GM18951 (cell line): ENCODE results near the gene POLRMT.

Source experiments
- POLR2A ChIP-seq: IDR thresholded peaks from 4 replicates; pipeline ENCODE4 v1.6.1; 2011; ENCODE audit warnings: mild to moderate bottlenecking; ENCODE audit not compliant: insufficient read length, insufficient read depth; ENCODE audit errors: extremely low read depth
- in situ Hi-C: fragments of 300-500 bp; cut with MboI; formaldehyde crosslinking; loops from one replicate; pipeline ENCODE4 v1.12.0; 2022; ENCODE audit warnings: low sequenced_read_pairs, mixed read lengths, inconsistent platforms; ENCODE audit not compliant: unreplicated experiment

Gene POLRMT

GRCh38 chr19:633068-633785, at the start of gene POLRMT:
Gene POLRMT (minus strand): TSS chr19:633537. CDS start chr19:633512, 25 bp downstream.
- in situ Hi-C loops = no loop called here
- peak; percentile 68 for TF ChIP-seq POLR2A

GRCh38 chr19:682678-683320, 49.5 kb upstream of the POLRMT start:
- no peak for TF ChIP-seq POLR2A
- in situ Hi-C loops = no loop called here

GRCh38 chr19:681029-682019, 48.0 kb upstream of the POLRMT start:
- in situ Hi-C loops = no loop called here
- no peak for TF ChIP-seq POLR2A

- in situ Hi-C loops = no loop called here
- peak; percentile 73 for TF ChIP-seq POLR2A
Observed at GRCh38 chr19:680287-681028, 47.1 kb upstream of the POLRMT start.

- in situ Hi-C loops = no loop called here
- no peak for TF ChIP-seq POLR2A
Observed at GRCh38 chr19:679418-680286, 46.3 kb upstream of the POLRMT start.

GRCh38 chr19:678791-679388, 45.6 kb upstream of the POLRMT start:
- in situ Hi-C loops = no loop called here

GRCh38 chr19:677601-678436, 44.5 kb upstream of the POLRMT start:
- in situ Hi-C loops = no loop called here
- no peak for TF ChIP-seq POLR2A

More at GRCh38 chr19:678791-679388, 45.6 kb upstream of the POLRMT start:
- no peak for TF ChIP-seq POLR2A

- in situ Hi-C loops = no loop called here
- no peak for TF ChIP-seq POLR2A
Observed at GRCh38 chr19:677201-677600, 43.9 kb upstream of the POLRMT start.

- in situ Hi-C loops = no loop called here
- TF ChIP-seq POLR2A = no peak
Observed at GRCh38 chr19:676339-677105, 43.2 kb upstream of the POLRMT start, which contains the start of gene FSTL3. Gene FSTL3 (plus strand): TSS chr19:676392. CDS start chr19:676424, 32 bp downstream.

- in situ Hi-C loops = no loop called here
- no peak for TF ChIP-seq POLR2A
Observed at GRCh38 chr19:676007-676338, 42.6 kb upstream of the POLRMT start.
